Measurements from ENCODE around the gene DIO3. TPM values are rescaled to one million over a fixed set of nuclear protein-coding genes. Genes with fewer than 3 reads are reported as not detected.
"Not testable (repeated sequence)": the region's sequence is repeated elsewhere in the genome, so short reads cannot be mapped to it uniquely, and the experiment has no call there.

The DIO3 gene
- total RNA-seq, 1 experiment from 2014 or later: not detected

- Mint-ChIP-seq H3K4me1 (no peaks in the 10 kb centered on the region), H3K4me3 (no peak overlapping the region; a peak in 1 of 5 replicates), H3K36me3 (ENCODE audit: insufficient read depth in 1 of 3, low read depth in 3 of 3) (peaks cover 0 to 2% (median 0%) of the 10 kb centered on the region in 3 experiments; a peak in 1 of 7 replicates), H3K27ac (no peak overlapping the region), H3K9me3 (peaks cover 0 to 4% of the 10 kb centered on the region in 2 experiments; a peak in 4 of 5 replicates), H3K27me3 (ENCODE audit: low read depth) (peaks cover 81% of the 10 kb centered on the region)
- Histone ChIP-seq H3T11ph (ENCODE audit: low read length) (no peak overlapping the region), H3K4me1 (ENCODE audit: insufficient read depth, low read length) (no peaks in the 10 kb centered on the region), H2BK12ac (ENCODE audit: insufficient read length, low read depth, low read length) (no peak overlapping the region), H3K27me3 (ENCODE audit: insufficient read depth, low read length) (peaks cover 22% of the 10 kb centered on the region), H3K9me3 (ENCODE audit: control insufficient read depth, low read depth, low read length) (no peaks in the 10 kb centered on the region), H4K91ac (ENCODE audit: insufficient read length, low read depth, low read length) (no peak overlapping the region), H3K79me2 (ENCODE audit: insufficient read depth, low read length) (no peaks in the 10 kb centered on the region), H3K9ac (ENCODE audit: extremely low read depth, insufficient read length, low read length) (no peak overlapping the region), H3K23me2 (ENCODE audit: insufficient read length, low read depth, low read length, poor library complexity, severe bottlenecking) (no peaks in the 10 kb centered on the region), H2BK20ac (ENCODE audit: low read depth, low read length, poor library complexity, severe bottlenecking) (no peak overlapping the region), H2AFZ (ENCODE audit: low read length) (no peak overlapping the region), H4K5ac (ENCODE audit: insufficient read length, low read depth, low read length) (no peak overlapping the region), H2BK15ac (ENCODE audit: low read depth, low read length) (no peak overlapping the region), H3K18ac (ENCODE audit: insufficient read length, low read depth, low read length) (no peak overlapping the region), H3K4ac (ENCODE audit: low read depth, low read length) (no peak overlapping the region), H3K23ac (ENCODE audit: insufficient read length, low read depth, low read length) (no peak overlapping the region), H3K79me1 (ENCODE audit: insufficient read depth, low read depth, low read length, poor library complexity, severe bottlenecking) (no peaks in the 10 kb centered on the region), H3K56ac (ENCODE audit: insufficient read length, low read depth, low read length) (no peak overlapping the region), H3K27ac (ENCODE audit: insufficient read length, low read depth, low read length) (no peak overlapping the region), H2BK120ac (ENCODE audit: low read depth, low read length, poor library complexity, severe bottlenecking) (no peak overlapping the region), H2BK5ac (ENCODE audit: insufficient read length, low read length) (no peak overlapping the region), H2AK5ac (ENCODE audit: insufficient read length, low read length) (no peak overlapping the region), H4K20me1 (ENCODE audit: control insufficient read depth, insufficient read depth, insufficient read length) (no peaks in the 10 kb centered on the region), H3K14ac (ENCODE audit: insufficient read depth, low read length) (no peak overlapping the region), H3K4me2 (ENCODE audit: insufficient read depth, insufficient read length, low read length) (no peak overlapping the region), H4K8ac (replicated peaks; ENCODE audit: insufficient read length, low read depth, low read length) (no peak overlapping the region)
- no CpG with 5 or more reads among the region's 20 CpGs for WGBS (ENCODE audit: extremely low coverage, insufficient read length, low lambda C conversion rate)
- DNase-seq: no peak
- TF ChIP-seq, protein P1, sequence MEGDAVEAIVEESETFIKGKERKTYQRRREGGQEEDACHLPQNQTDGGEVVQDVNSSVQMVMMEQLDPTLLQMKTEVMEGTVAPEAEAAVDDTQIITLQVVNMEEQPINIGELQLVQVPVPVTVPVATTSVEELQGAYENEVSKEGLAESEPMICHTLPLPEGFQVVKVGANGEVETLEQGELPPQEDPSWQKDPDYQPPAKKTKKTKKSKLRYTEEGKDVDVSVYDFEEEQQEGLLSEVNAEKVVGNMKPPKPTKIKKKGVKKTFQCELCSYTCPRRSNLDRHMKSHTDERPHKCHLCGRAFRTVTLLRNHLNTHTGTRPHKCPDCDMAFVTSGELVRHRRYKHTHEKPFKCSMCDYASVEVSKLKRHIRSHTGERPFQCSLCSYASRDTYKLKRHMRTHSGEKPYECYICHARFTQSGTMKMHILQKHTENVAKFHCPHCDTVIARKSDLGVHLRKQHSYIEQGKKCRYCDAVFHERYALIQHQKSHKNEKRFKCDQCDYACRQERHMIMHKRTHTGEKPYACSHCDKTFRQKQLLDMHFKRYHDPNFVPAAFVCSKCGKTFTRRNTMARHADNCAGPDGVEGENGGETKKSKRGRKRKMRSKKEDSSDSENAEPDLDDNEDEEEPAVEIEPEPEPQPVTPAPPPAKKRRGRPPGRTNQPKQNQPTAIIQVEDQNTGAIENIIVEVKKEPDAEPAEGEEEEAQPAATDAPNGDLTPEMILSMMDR (conservative IDR thresholded peaks at IDR 0.05): no peak
These were observed 6.2 kb upstream of the DIO3 start for GRCh38 chr14:101554991-101555668.

DNA sequence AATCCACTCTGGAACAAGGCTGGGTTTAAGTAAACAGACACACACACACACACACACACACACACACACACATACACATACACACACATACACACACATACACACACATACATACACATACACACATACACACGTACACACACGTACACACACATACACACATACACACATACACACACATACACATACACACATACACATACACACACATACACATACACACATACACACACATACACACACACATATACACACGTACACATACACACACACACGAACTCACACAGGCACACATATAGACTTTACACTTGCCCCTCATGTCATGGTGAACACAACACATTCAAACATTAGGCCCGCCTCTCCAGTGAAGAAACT, 5.6 kb upstream of the DIO3 start:
- not testable (repeated sequence) for H3T11ph ChIP-seq (ENCODE audit: low read length); H3K4ac ChIP-seq (ENCODE audit: low read depth, low read length); H3K9ac ChIP-seq (ENCODE audit: extremely low read depth, insufficient read length, low read length); H3K36me3 Mint-ChIP-seq (ENCODE audit: insufficient read depth in 1 of 3, low read depth in 3 of 3); H3K4me2 ChIP-seq (ENCODE audit: insufficient read depth, insufficient read length, low read length); H4K5ac ChIP-seq (ENCODE audit: insufficient read length, low read depth, low read length); H2AK5ac ChIP-seq (ENCODE audit: insufficient read length, low read length); H4K8ac ChIP-seq (replicated peaks; ENCODE audit: insufficient read length, low read depth, low read length); H3K14ac ChIP-seq (ENCODE audit: insufficient read depth, low read length); H2BK120ac ChIP-seq (ENCODE audit: low read depth, low read length, poor library complexity, severe bottlenecking); H3K9me3 ChIP-seq (ENCODE audit: control insufficient read depth, low read depth, low read length); H3K56ac ChIP-seq (ENCODE audit: insufficient read length, low read depth, low read length); H2BK15ac ChIP-seq (ENCODE audit: low read depth, low read length); H2AFZ ChIP-seq (ENCODE audit: low read length); H4K91ac ChIP-seq (ENCODE audit: insufficient read length, low read depth, low read length); H2BK12ac ChIP-seq (ENCODE audit: insufficient read length, low read depth, low read length); H3K9me3 Mint-ChIP-seq; H3K23ac ChIP-seq (ENCODE audit: insufficient read length, low read depth, low read length); H3K27ac ChIP-seq (ENCODE audit: insufficient read length, low read depth, low read length); H3K18ac ChIP-seq (ENCODE audit: insufficient read length, low read depth, low read length); H3K4me3 Mint-ChIP-seq; H2BK20ac ChIP-seq (ENCODE audit: low read depth, low read length, poor library complexity, severe bottlenecking); H3K27ac Mint-ChIP-seq; H2BK5ac ChIP-seq (ENCODE audit: insufficient read length, low read length); H3K4me1 ChIP-seq (ENCODE audit: insufficient read depth, low read length); H4K20me1 ChIP-seq (ENCODE audit: control insufficient read depth, insufficient read depth, insufficient read length); H3K79me1 ChIP-seq (ENCODE audit: insufficient read depth, low read depth, low read length, poor library complexity, severe bottlenecking); H3K4me1 Mint-ChIP-seq; DNase-seq; H3K79me2 ChIP-seq (ENCODE audit: insufficient read depth, low read length); H3K23me2 ChIP-seq (ENCODE audit: insufficient read length, low read depth, low read length, poor library complexity, severe bottlenecking)
- peaks cover 81% of the 10 kb centered on the region for H3K27me3 Mint-ChIP-seq (ENCODE audit: low read depth)
- no CpG with 5 or more reads among the region's 5 CpGs for WGBS (ENCODE audit: extremely low coverage, insufficient read length, low lambda C conversion rate)
- peaks cover 23% of the 10 kb centered on the region for H3K27me3 ChIP-seq (ENCODE audit: insufficient read depth, low read length)

Measured in H9 (cell line).